Neural cell (in vitro differentiated cells): ENCODE measurements around the gene BLTP3B.

Source experiments
- CTCF ChIP-seq: fragments of 450-650 bp; IDR thresholded peaks from 2 replicates; pipeline ENCODE4 v1.5.1; 2014; ENCODE audit warnings: antibody characterized with exemption, mild to moderate bottlenecking, moderate library complexity; ENCODE audit not compliant: poor library complexity, severe bottlenecking
- POLR2AphosphoS5 ChIP-seq: IDR thresholded peaks from 2 replicates; pipeline ENCODE4 v1.6.1; 2012

DNA sequence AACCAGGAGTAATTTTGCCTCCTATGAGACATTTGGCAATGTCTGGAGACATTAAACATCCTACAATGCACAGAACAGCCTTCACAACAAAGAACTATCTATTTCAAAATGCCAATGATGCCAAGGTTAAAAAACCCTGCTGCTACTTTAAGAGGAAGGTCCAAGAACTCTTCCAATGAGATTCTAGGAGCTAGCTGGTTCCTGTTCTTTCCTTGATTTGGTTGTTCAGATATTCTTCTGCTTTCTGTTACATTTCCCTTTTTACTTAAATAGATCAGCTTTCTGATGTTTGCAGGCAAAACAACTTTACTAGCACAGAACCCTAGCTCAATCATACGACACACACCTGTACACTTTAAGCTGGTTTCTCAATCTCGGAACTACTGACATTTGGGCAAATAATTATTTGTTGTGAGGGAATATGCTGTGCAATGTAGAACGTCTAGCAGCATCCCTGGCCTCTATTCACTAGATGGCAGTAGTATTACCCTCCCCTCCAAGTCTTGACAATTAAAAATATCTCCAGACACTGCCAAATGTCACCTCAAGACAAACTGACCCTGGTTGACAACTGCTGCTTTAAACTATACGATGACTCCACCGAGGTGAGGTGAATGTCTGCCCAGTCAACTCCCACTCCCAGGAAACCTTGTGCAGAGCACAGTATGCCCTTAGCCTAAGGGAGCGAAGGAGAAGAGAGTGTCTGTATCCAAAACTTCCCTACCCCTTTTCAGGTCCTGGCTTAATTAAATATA lies 4.4 kb downstream of the BLTP3B start:
- TF ChIP-seq CTCF: peak; percentile 41
- TF ChIP-seq POLR2AphosphoS5: no peak
